ENCODE results near the gene TMEFF2. TPM values are rescaled to one million over a fixed set of nuclear protein-coding genes. Genes with fewer than 3 reads are reported as not detected.

TMEFF2 gene
- total and polyA plus RNA-seq, 10 of the 15 experiments (the other 5 are each of a cell fraction or from before 2014, with no cell fraction given) = not detected

DNA sequence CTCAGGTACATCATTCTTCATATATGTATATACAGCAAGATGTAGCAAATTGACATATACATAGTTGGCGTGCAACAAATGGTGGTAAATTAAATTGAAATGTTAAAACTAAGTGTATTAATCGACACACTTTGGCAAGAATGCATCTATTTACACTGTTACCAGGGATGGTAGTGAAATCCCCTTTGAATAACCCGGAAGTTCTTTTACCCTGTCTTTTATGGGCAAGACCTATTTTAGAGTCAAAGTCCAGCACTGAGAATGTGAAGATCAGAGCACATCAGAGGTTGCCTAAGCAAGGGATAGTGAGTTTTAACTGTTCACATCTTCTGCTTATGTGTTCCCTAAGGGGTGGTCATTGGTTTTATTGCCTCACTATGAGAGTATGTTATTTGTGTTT is 7.6 kb upstream of the TMEFF2 start:
- Histone ChIP-seq H2AFZ (ENCODE audit: control insufficient read depth, low read depth, low read length) (no peak overlapping the region), H3K27me3 (replicated peaks in 1 of 2; ENCODE audit: control insufficient read depth in 2 of 2, insufficient read depth in 2 of 2, low read length in 1 of 2) (no peaks in the 10 kb centered on the region; a peak in 1 of 4 replicates), H3K27ac (ENCODE audit: control insufficient read depth, insufficient read depth) (no peak overlapping the region), H3K4me1 (ENCODE audit: control insufficient read depth, insufficient read depth, low read length) (no peaks in the 10 kb centered on the region), H3K9ac (ENCODE audit: control insufficient read depth, insufficient read depth, low read length) (no peak overlapping the region), H4K20me1 (ENCODE audit: control insufficient read depth, insufficient read depth) (no peaks in the 10 kb centered on the region), H3K79me2 (ENCODE audit: control insufficient read depth, insufficient read depth, low read length) (no peaks in the 10 kb centered on the region), H3K4me2 (ENCODE audit: control insufficient read depth, insufficient read depth) (no peak overlapping the region), H3K4me3 (no peak overlapping the region), H3K36me3 (ENCODE audit: control insufficient read depth in 2 of 2, insufficient read depth in 2 of 2, low read length in 1 of 2) (no peaks in the 10 kb centered on the region), H3K9me3 (replicated peaks; ENCODE audit: control insufficient read depth, insufficient read depth, low read length) (no peaks in the 10 kb centered on the region)
- no peak for ATAC-seq
- intact Hi-C loops (cut with micrococcal nuclease; ENCODE audit: unreplicated experiment) (no loop called here), in situ Hi-C loops (cut with MboI) (no loop called here)
- FAIRE-seq = no peak
- ChIA-PET POLR2A (no interaction called here), RAD21 (ENCODE audit: unreplicated experiment) (no interaction called here), SMC1A (ENCODE audit: uncharacterized antibody, unreplicated experiment) (no interaction called here), CTCF (no interaction called here)
- TF ChIP-seq NRF1 (conservative IDR thresholded peaks at IDR 0.05; ENCODE audit: low read depth, low read length) (no peak), CBX3 (IDR thresholded peaks at IDR 0.05; ENCODE audit: borderline replicate concordance, low read depth) (no peak), RUNX3 (IDR thresholded peaks at IDR 0.05; ENCODE audit: low read length) (no peak), HDAC2 (IDR thresholded peaks at IDR 0.05) (no peak), IKZF2 (IDR thresholded peaks at IDR 0.05) (no peak), SREBF1 (IDR thresholded peaks at IDR 0.05; ENCODE audit: low read length) (no peak), FOXM1 (IDR thresholded peaks at IDR 0.05; ENCODE audit: low read depth, low read length) (no peak), CHD4 (IDR thresholded peaks at IDR 0.05) (no peak), JUNB (IDR thresholded peaks at IDR 0.05) (no peak), NFYB (IDR thresholded peaks at IDR 0.05; ENCODE audit: insufficient read depth, low read depth, low read length) (no peak), ZNF207 (IDR thresholded peaks at IDR 0.05; ENCODE audit: borderline replicate concordance) (no peak), POLR2AphosphoS2 (IDR thresholded peaks at IDR 0.05; ENCODE audit: low read depth, low read length) (no peak), ZNF24 (IDR thresholded peaks at IDR 0.05) (no peak), RELA (IDR thresholded peaks at IDR 0.05; ENCODE audit: borderline replicate concordance, partially characterized antibody) (no peak), NFIC (IDR thresholded peaks at IDR 0.05; ENCODE audit: low read depth, low read length) (no peak), TAF1 (IDR thresholded peaks at IDR 0.05; ENCODE audit: borderline replicate concordance, low read depth, low read length) (no peak)
- TF ChIP-seq, protein P1, sequence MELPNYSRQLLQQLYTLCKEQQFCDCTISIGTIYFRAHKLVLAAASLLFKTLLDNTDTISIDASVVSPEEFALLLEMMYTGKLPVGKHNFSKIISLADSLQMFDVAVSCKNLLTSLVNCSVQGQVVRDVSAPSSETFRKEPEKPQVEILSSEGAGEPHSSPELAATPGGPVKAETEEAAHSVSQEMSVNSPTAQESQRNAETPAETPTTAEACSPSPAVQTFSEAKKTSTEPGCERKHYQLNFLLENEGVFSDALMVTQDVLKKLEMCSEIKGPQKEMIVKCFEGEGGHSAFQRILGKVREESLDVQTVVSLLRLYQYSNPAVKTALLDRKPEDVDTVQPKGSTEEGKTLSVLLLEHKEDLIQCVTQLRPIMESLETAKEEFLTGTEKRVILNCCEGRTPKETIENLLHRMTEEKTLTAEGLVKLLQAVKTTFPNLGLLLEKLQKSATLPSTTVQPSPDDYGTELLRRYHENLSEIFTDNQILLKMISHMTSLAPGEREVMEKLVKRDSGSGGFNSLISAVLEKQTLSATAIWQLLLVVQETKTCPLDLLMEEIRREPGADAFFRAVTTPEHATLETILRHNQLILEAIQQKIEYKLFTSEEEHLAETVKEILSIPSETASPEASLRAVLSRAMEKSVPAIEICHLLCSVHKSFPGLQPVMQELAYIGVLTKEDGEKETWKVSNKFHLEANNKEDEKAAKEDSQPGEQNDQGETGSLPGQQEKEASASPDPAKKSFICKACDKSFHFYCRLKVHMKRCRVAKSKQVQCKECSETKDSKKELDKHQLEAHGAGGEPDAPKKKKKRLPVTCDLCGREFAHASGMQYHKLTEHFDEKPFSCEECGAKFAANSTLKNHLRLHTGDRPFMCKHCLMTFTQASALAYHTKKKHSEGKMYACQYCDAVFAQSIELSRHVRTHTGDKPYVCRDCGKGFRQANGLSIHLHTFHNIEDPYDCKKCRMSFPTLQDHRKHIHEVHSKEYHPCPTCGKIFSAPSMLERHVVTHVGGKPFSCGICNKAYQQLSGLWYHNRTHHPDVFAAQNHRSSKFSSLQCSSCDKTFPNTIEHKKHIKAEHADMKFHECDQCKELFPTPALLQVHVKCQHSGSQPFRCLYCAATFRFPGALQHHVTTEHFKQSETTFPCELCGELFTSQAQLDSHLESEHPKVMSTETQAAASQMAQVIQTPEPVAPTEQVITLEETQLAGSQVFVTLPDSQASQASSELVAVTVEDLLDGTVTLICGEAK (IDR thresholded peaks at IDR 0.05; ENCODE audit: borderline replicate concordance) = no peak
- DNase-seq (ENCODE audit: low read depth, low spot score) = no peak
- no TSS peak for BruUV-seq (replicated peaks)
- 13% methylated on average over 3 of the region's 3 CpGs for WGBS (ENCODE audit: insufficient coverage, insufficient replicate concordance, low lambda C conversion rate, missing lambda C conversion rate)
